Stomach smooth muscle (tissue), 2 donors: ENCODE measurements around the gene LRRC4C.

ENCODE experiments used
- H3K27ac ChIP-seq: one replicate; pipeline ENCODE4 v1.7.0; 2013; ENCODE audit warnings: mild to moderate bottlenecking, low read length, inconsistent platforms
- H3K27me3 ChIP-seq, 2 donors: one replicate each; pipeline ENCODE4 v1.7.0; 2013; ENCODE audit warnings: low read length in 2 of 2; ENCODE audit not compliant: insufficient read depth in 2 of 2, control insufficient read depth in 1 of 2
- H3K36me3 ChIP-seq, 2 donors: one replicate each; pipeline ENCODE4 v1.7.0; 2013; ENCODE audit warnings: low read length in 2 of 2; ENCODE audit not compliant: control insufficient read depth in 2 of 2, insufficient read depth in 2 of 2
- H3K4me1 ChIP-seq: one replicate; pipeline ENCODE4 v1.7.0; 2013; ENCODE audit warnings: low read length; ENCODE audit not compliant: control insufficient read depth, insufficient read depth
- H3K4me3 ChIP-seq, 2 donors: one replicate each; pipeline ENCODE4 v1.7.0; 2013; ENCODE audit warnings: low read length in 2 of 2
- H3K9ac ChIP-seq, 2 donors: one replicate each; pipeline ENCODE4 v1.7.0; 2013; ENCODE audit warnings: low read length in 2 of 2, mild to moderate bottlenecking in 1 of 2
- H3K9me3 ChIP-seq, 2 donors: one replicate each; pipeline ENCODE4 v1.7.0; 2013; ENCODE audit warnings: low read length in 2 of 2; ENCODE audit not compliant: control insufficient read depth in 2 of 2
- donor health status: healthy.
- donor health status: Pancreatic carcinoma.

The LRRC4C gene

GRCh38 chr11:41058138-41058537 lies 401.3 kb downstream of the LRRC4C start:
- no peak overlapping the region for H3K4me3 ChIP-seq
- H3K9ac ChIP-seq = no peak overlapping the region
- no peaks in the 10 kb centered on the region for H3K9me3 ChIP-seq
- H3K36me3 ChIP-seq = no peaks in the 10 kb centered on the region
- H3K27me3 ChIP-seq = no peaks in the 10 kb centered on the region
- no peak overlapping the region for H3K27ac ChIP-seq
- no peaks in the 10 kb centered on the region for H3K4me1 ChIP-seq

DNA sequence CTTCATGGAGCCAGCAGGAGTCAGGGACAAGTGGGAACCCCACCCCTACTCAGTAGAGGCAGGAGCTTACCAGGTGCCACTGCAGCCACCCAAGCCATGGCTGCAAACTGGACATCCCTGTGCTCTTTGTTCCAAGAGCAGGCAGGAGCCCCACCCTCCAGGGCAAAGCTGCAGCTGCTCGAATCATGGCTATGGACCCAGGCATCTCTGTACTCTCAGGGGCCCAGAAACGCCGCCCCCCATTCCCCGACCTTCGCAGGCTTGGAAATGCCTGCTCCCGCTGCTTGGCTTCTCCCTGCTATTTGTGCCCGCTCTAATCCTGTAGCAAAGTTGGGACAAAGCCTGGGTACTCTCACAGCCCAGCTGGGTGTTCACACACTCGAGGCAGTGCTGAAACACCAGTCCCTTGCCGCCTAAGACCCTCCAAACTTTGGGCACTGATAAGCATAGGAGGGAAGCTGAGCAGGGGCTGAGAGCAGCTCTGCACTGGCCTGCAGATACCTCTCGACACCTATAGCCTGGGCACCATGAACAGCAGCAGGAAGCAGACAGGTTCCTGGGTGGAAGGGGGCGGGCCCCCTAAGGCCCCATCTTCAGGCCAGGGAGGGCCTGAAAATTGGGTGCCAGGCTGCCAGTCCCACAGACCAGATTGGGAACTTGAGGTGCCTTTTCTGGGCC lies 402.4 kb downstream of the LRRC4C start:
- Histone ChIP-seq H3K4me1 (no peaks in the 10 kb centered on the region), H3K4me3 (no peak overlapping the region), H3K27ac (no peak overlapping the region), H3K27me3 (no peaks in the 10 kb centered on the region), H3K9ac (no peak overlapping the region), H3K36me3 (no peaks in the 10 kb centered on the region), H3K9me3 (no peaks in the 10 kb centered on the region)

DNA sequence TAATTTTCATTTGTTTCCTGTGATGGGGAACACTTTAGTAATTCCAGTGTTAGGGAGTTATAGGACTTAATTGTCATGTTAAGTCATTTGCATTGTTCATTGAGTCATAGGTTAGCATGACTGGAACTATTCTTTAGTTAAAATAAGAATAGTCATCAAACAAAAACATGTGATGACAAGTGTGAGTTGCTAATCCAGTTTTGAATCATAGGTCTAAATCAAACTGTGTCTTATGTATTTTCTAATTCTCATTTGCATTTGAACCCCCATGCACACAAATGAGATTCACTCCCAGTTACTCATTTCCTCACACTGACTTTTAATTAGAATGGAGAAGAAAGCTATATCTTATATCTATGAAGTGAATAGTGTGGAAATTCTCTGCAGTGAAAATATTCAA lies 405.6 kb downstream of the LRRC4C start:
- no peak overlapping the region for H3K4me3 ChIP-seq
- no peaks in the 10 kb centered on the region for H3K4me1 ChIP-seq
- H3K27ac ChIP-seq = no peak overlapping the region
- H3K9ac ChIP-seq = no peak overlapping the region
- no peaks in the 10 kb centered on the region for H3K27me3 ChIP-seq
- H3K9me3 ChIP-seq = no peaks in the 10 kb centered on the region
- H3K36me3 ChIP-seq = no peaks in the 10 kb centered on the region

GRCh38 chr11:41051919-41052635 lies 407.4 kb downstream of the LRRC4C start:
- no peak overlapping the region for H3K9ac ChIP-seq
- H3K36me3 ChIP-seq = no peaks in the 10 kb centered on the region
- no peaks in the 10 kb centered on the region for H3K4me1 ChIP-seq
- no peaks in the 10 kb centered on the region for H3K9me3 ChIP-seq
- H3K27me3 ChIP-seq = no peaks in the 10 kb centered on the region
- H3K27ac ChIP-seq = no peak overlapping the region
- no peak overlapping the region for H3K4me3 ChIP-seq

DNA sequence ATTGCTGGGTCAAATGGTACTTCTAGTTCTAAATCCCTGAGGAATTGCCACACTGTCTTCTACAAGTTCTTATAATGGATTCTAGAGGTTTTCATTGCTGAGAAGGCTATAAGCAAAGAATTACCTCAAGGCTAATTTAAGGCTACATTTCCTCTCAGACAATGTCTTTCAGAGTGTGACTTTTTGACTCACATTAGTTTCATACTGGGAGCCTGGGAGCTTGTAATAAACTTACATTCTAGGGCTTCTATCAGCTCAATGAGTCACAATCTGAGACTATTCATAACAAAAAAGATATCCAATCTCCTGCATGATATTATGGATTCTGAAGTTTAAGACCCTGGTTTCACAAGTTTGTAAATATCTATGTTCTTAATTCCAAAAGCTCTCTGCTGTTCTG lies 408.7 kb downstream of the LRRC4C start:
- no peak overlapping the region for H3K27ac ChIP-seq
- H3K4me3 ChIP-seq = no peak overlapping the region
- H3K9me3 ChIP-seq = no peaks in the 10 kb centered on the region
- no peaks in the 10 kb centered on the region for H3K36me3 ChIP-seq
- H3K9ac ChIP-seq = no peak overlapping the region
- no peaks in the 10 kb centered on the region for H3K4me1 ChIP-seq
- no peaks in the 10 kb centered on the region for H3K27me3 ChIP-seq

- H3K36me3 ChIP-seq = no peaks in the 10 kb centered on the region
Observed at GRCh38 chr11:41047229-41047628, 412.2 kb downstream of the LRRC4C start.

DNA sequence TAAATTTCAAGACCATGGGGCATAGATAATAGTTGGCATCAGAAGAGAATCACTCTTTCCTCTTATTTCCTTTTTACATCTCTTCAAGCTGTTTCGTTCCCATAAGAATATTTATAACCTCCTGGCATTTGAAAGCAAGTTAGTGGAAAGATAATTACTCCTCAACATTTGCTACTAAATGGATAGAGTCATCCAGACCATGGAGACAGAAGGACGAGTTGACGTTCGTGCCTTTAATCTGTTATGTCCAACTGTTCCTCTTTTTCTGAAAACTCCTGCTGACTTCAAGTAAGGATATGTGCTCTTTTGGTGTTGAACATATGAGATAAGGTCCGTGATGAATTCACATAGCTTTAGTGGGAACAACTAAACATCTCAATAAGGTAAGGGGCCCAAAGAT lies 414.2 kb downstream of the LRRC4C start:
- Histone ChIP-seq H3K27ac (no peak overlapping the region), H3K27me3 (no peaks in the 10 kb centered on the region), H3K9me3 (no peaks in the 10 kb centered on the region), H3K4me1 (no peaks in the 10 kb centered on the region), H3K4me3 (no peak overlapping the region), H3K9ac (no peak overlapping the region), H3K36me3 (no peaks in the 10 kb centered on the region)

More at GRCh38 chr11:41047229-41047628, 412.2 kb downstream of the LRRC4C start:
- Histone ChIP-seq H3K4me3 (no peak overlapping the region), H3K27me3 (no peaks in the 10 kb centered on the region), H3K27ac (no peak overlapping the region), H3K4me1 (no peaks in the 10 kb centered on the region), H3K9ac (no peak overlapping the region), H3K9me3 (no peaks in the 10 kb centered on the region)

DNA sequence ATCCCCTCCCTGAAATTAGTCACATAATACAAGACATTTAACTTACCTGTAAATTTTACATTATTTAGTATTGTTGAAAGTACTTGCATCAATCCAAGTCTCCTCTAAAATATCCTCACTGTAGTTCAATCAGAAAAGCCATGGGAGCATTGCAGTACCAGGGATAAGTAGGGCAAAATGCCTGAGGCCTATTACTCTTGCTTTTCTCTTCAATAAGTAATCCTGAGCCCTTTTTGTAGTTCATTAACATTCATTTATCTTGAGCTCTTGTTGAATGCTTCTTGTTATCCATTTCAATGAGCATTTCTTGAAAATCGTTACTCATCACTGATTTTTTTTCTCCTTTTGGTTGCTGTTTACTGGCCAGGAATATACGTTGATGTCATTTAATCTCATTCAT lies 414.7 kb downstream of the LRRC4C start:
- Histone ChIP-seq H3K27ac (no peak overlapping the region), H3K27me3 (no peaks in the 10 kb centered on the region), H3K4me3 (no peak overlapping the region), H3K4me1 (no peaks in the 10 kb centered on the region), H3K9me3 (no peaks in the 10 kb centered on the region), H3K9ac (no peak overlapping the region), H3K36me3 (no peaks in the 10 kb centered on the region)

DNA sequence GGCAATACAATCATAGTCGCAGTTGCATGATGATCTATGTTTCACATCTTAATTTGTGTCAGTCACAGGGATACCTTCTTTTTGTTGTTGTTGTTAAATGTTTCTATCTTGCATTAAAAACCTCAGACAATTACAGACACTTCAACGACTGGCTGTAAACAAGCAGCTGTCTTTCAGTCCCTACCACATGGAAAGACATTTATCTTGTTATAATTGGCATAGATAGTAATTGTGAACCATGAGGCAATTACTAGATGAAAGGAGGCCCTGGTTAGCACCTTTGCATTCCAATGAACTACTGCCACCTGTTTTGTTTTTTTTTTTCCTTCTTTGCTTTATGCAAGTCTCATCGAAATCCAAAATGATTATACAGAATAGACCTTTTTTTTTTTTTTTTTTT lies 416.8 kb downstream of the LRRC4C start:
- Histone ChIP-seq H3K9ac (no peak overlapping the region), H3K36me3 (no peaks in the 10 kb centered on the region), H3K9me3 (no peaks in the 10 kb centered on the region), H3K27me3 (no peaks in the 10 kb centered on the region), H3K4me1 (no peaks in the 10 kb centered on the region), H3K4me3 (no peak overlapping the region), H3K27ac (no peak overlapping the region)

DNA sequence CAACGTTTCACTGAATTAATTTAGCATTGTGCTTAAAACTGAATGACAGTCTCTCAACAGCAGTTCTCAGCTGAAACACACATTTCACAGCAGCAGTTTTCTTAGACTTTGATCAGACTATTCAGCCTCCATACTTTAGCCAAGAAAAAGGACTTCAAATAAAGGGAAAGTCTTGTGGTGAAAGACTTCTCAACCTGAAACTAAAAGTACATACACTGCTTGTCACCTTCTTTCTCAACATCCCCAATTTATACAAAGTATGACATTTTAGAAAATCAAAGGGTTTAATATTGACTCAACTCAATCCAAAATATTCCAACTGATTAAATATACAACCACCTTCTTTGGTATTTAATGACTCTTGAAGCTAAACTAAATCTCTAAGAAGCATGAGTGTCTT lies 419.0 kb downstream of the LRRC4C start:
- Histone ChIP-seq H3K27ac (no peak overlapping the region), H3K4me1 (no peaks in the 10 kb centered on the region), H3K27me3 (no peaks in the 10 kb centered on the region), H3K9ac (no peak overlapping the region), H3K9me3 (no peaks in the 10 kb centered on the region), H3K36me3 (no peaks in the 10 kb centered on the region), H3K4me3 (no peak overlapping the region)

DNA sequence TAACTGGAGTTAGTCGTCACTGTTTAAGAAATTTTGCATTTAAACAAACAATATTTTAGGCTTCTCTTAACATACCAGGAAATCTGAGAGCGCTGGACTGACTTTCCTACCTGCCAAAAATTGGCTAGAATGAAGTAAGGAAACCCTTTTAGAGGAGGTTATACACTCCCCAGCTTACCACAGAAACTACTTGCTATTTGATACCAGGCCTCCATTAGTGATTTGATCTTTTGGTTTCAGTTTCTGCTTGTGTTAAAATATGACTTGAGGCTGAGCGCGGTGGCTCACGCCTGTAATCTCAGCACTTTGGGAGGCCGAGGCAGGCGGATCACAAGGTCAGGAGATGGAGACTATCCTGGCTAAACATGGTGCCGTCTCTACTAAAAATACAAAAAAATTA lies 419.9 kb downstream of the LRRC4C start:
- no peaks in the 10 kb centered on the region for H3K36me3 ChIP-seq
- no peaks in the 10 kb centered on the region for H3K9me3 ChIP-seq
- H3K4me1 ChIP-seq = no peaks in the 10 kb centered on the region
- H3K4me3 ChIP-seq = no peak overlapping the region
- no peak overlapping the region for H3K27ac ChIP-seq
- no peaks in the 10 kb centered on the region for H3K27me3 ChIP-seq
- no peak overlapping the region for H3K9ac ChIP-seq
